ENCODE results near the gene ARPC1A. TPM values are rescaled to one million over a fixed set of nuclear protein-coding genes. Genes with fewer than 3 reads are reported as not detected.
A peak's percentile ranks its signal among the peaks of the same experiment; 100 is the strongest.

The ARPC1A gene
- polyA plus RNA-seq, 1 of the 3 experiments (the other 2 are of a cell fraction): 306 TPM

DNA sequence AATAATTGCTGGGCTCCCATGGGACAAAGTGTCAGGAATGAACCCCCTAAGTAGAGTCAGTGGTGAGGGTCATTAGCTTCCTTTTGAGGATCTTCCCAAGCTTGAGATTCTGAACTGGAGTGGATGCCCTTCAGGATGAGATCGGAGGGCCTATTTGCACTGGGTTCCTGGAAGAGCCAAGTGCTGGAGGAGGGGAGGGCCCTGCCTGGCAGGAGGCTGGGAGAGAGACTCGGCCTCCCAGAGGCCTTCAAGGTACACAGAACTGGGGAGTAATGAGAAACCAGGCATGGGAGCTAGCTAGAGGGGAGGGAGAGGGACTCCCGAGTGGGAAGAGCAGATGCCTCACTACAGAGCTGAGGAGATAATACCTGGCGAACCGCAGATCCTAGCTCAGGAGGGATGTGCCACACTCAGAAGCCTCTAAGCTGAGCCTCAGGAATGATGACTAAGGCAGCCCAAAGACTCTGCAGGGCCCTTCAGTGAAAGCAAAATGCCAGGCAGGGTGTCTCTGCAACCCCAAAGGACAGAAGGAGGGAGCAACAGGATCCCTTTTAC lies 73.3 kb downstream of the ARPC1A start:
- Histone ChIP-seq H2AFZ (ENCODE audit: low read depth) (no peak overlapping the region), H4K20me1 (ENCODE audit: insufficient read depth) (peaks cover 61% of the 10 kb centered on the region), H3K9me2 (no peaks in the 10 kb centered on the region), H3K79me2 (ENCODE audit: insufficient read depth) (peaks cover 28% of the 10 kb centered on the region), H3K27me3 (ENCODE audit: insufficient read depth) (no peaks in the 10 kb centered on the region), H3K27ac (ENCODE audit: low read depth in 2 of 2, low read length in 1 of 2) (peak overlapping the region in 1 of 2 experiments; percentile 21; a peak in 1 of 4 replicates), H3K4me2 (no peak overlapping the region), H3K4me3 (ENCODE audit: low read depth in 2 of 2, low read length in 1 of 2) (no peak overlapping the region), H3F3A (replicated peaks; ENCODE audit: insufficient read depth) (peaks cover 61% of the 10 kb centered on the region), H3K9ac (no peak overlapping the region), H3K9me3 (no peaks in the 10 kb centered on the region), H3K4me1 (ENCODE audit: control insufficient read depth in 1 of 2, insufficient read depth in 2 of 2, low read depth in 1 of 2, low read length in 1 of 2) (peaks cover 0 to 5% of the 10 kb centered on the region in 2 experiments; a peak in 1 of 4 replicates), H3K36me3 (replicated peaks in 1 of 2; ENCODE audit: control insufficient read depth in 1 of 2, insufficient read depth in 2 of 2, low read length in 1 of 2) (peaks cover 55 to 74% of the 10 kb centered on the region in 2 experiments)
- WGBS (ENCODE audit: low lambda C conversion rate): 86% methylated on average over 5 of the region's 5 CpGs
- DNase-seq: no peak
- TF ChIP-seq, protein P1, sequence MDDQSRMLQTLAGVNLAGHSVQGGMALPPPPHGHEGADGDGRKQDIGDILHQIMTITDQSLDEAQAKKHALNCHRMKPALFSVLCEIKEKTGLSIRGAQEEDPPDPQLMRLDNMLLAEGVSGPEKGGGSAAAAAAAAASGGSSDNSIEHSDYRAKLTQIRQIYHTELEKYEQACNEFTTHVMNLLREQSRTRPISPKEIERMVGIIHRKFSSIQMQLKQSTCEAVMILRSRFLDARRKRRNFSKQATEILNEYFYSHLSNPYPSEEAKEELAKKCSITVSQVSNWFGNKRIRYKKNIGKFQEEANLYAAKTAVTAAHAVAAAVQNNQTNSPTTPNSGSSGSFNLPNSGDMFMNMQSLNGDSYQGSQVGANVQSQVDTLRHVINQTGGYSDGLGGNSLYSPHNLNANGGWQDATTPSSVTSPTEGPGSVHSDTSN (IDR thresholded peaks at IDR 0.05): no peak
- TF ChIP-seq MXI1 (IDR thresholded peaks at IDR 0.05; ENCODE audit: low read depth, low read length) (no peak), EZH2phosphoT487 (IDR thresholded peaks at IDR 0.05; ENCODE audit: borderline replicate concordance, low read depth) (no peak), POLR2AphosphoS5 (IDR thresholded peaks at IDR 0.05; ENCODE audit: low read depth, low read length) (0 out of 2 replicates have a peak, but pooled peaks have one; percentile 14), FOSL2 (IDR thresholded peaks at IDR 0.05; ENCODE audit: borderline replicate concordance, low read depth) (no peak), SMC3 (IDR thresholded peaks at IDR 0.05; ENCODE audit: low read depth, low read length) (no peak), ELF1 (IDR thresholded peaks at IDR 0.05) (peak; percentile 15; the same call in 1 of the 2 replicates), EP300 (IDR thresholded peaks at IDR 0.05; ENCODE audit: borderline replicate concordance in 1 of 2, low read depth in 1 of 2, low read length in 1 of 2) (no peak), RAD21 (IDR thresholded peaks at IDR 0.05; ENCODE audit: low read length) (no peak), NFIC (IDR thresholded peaks at IDR 0.05; ENCODE audit: borderline replicate concordance) (no peak), FOXJ3 (CRISPR knock-in tag; IDR thresholded peaks at IDR 0.05) (no peak)
- TF ChIP-seq, protein P2, sequence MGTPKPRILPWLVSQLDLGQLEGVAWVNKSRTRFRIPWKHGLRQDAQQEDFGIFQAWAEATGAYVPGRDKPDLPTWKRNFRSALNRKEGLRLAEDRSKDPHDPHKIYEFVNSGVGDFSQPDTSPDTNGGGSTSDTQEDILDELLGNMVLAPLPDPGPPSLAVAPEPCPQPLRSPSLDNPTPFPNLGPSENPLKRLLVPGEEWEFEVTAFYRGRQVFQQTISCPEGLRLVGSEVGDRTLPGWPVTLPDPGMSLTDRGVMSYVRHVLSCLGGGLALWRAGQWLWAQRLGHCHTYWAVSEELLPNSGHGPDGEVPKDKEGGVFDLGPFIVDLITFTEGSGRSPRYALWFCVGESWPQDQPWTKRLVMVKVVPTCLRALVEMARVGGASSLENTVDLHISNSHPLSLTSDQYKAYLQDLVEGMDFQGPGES (IDR thresholded peaks at IDR 0.05; ENCODE audit: low read depth, low read length): no peak
- TF ChIP-seq, protein P3, sequence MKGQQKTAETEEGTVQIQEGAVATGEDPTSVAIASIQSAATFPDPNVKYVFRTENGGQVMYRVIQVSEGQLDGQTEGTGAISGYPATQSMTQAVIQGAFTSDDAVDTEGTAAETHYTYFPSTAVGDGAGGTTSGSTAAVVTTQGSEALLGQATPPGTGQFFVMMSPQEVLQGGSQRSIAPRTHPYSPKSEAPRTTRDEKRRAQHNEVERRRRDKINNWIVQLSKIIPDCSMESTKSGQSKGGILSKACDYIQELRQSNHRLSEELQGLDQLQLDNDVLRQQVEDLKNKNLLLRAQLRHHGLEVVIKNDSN (IDR thresholded peaks at IDR 0.05; ENCODE audit: borderline replicate concordance, low read depth): no peak
- ChIA-PET CTCF (interaction anchor here (2.8 to 3.2 kb wide), 2 partner anchors 9 to 16 kb away, joined by 10 to 16 read pairs; partner anchors contain the start of genes BUD31 and PDAP1), POLR2A (interaction anchor here (10.2 kb wide), 1 partner anchor 8 kb away, joined by 102 read pairs; the partner anchor contains the start of genes BUD31 and PDAP1)

DNA sequence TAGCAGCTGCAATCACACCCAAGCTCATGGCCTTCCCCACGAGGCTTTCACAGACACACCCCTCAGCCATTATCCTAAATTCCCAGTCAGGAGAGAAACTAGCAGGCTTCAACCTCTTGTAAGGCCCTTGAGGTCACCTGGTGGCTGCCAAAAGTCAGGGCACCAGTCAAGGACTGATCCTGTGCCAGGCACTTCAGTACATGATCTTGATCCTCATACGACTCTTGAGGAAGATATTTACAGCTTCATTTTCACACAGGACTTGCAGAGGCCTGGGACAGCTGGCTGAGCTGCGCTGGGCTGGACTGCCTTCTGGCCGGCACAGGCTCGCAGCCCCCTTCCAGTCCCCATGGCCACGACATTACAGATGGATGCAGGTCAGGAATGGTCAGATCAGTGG lies 73.9 kb downstream of the ARPC1A start:
- H3K9ac ChIP-seq: no peak overlapping the region
- 79% methylated on average over 5 of the region's 6 CpGs for WGBS (ENCODE audit: low lambda C conversion rate)
- H3K4me3 ChIP-seq (ENCODE audit: low read depth in 2 of 2, low read length in 1 of 2): no peak overlapping the region
- H3F3A ChIP-seq (replicated peaks; ENCODE audit: insufficient read depth): peaks cover 56% of the 10 kb centered on the region
- CTCF ChIA-PET: interaction anchor here (2.8 to 3.2 kb wide), 2 partner anchors 9 to 16 kb away, joined by 10 to 16 read pairs; partner anchors contain the start of genes BUD31 and PDAP1
- H4K20me1 ChIP-seq (ENCODE audit: insufficient read depth): peaks cover 61% of the 10 kb centered on the region
- TF ChIP-seq RXRA (IDR thresholded peaks at IDR 0.05; ENCODE audit: borderline replicate concordance, low read depth): no peak
- TF ChIP-seq, protein P4, sequence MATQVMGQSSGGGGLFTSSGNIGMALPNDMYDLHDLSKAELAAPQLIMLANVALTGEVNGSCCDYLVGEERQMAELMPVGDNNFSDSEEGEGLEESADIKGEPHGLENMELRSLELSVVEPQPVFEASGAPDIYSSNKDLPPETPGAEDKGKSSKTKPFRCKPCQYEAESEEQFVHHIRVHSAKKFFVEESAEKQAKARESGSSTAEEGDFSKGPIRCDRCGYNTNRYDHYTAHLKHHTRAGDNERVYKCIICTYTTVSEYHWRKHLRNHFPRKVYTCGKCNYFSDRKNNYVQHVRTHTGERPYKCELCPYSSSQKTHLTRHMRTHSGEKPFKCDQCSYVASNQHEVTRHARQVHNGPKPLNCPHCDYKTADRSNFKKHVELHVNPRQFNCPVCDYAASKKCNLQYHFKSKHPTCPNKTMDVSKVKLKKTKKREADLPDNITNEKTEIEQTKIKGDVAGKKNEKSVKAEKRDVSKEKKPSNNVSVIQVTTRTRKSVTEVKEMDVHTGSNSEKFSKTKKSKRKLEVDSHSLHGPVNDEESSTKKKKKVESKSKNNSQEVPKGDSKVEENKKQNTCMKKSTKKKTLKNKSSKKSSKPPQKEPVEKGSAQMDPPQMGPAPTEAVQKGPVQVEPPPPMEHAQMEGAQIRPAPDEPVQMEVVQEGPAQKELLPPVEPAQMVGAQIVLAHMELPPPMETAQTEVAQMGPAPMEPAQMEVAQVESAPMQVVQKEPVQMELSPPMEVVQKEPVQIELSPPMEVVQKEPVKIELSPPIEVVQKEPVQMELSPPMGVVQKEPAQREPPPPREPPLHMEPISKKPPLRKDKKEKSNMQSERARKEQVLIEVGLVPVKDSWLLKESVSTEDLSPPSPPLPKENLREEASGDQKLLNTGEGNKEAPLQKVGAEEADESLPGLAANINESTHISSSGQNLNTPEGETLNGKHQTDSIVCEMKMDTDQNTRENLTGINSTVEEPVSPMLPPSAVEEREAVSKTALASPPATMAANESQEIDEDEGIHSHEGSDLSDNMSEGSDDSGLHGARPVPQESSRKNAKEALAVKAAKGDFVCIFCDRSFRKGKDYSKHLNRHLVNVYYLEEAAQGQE (IDR thresholded peaks at IDR 0.05; ENCODE audit: low read depth, low read length): no peak
- TF ChIP-seq SIN3A (IDR thresholded peaks at IDR 0.05; ENCODE audit: borderline replicate concordance, low read depth, low read length): peak; percentile 14; the same call in 1 of the 2 replicates
- no peak for TF ChIP-seq TEAD4 (IDR thresholded peaks at IDR 0.05; ENCODE audit: borderline replicate concordance, insufficient read depth)
- TF ChIP-seq, protein P1 (IDR thresholded peaks at IDR 0.05): no peak
- TF ChIP-seq POLR2AphosphoS5 (IDR thresholded peaks at IDR 0.05; ENCODE audit: low read depth, low read length): no peak
- H3K4me1 ChIP-seq (ENCODE audit: control insufficient read depth in 1 of 2, insufficient read depth in 2 of 2, low read depth in 1 of 2, low read length in 1 of 2): peaks cover 0 to 5% of the 10 kb centered on the region in 2 experiments; a peak in 1 of 4 replicates
- H3K27me3 ChIP-seq (ENCODE audit: insufficient read depth): no peaks in the 10 kb centered on the region
- no peak overlapping the region for H3K27ac ChIP-seq (ENCODE audit: low read depth in 2 of 2, low read length in 1 of 2)
- peaks cover 56 to 74% of the 10 kb centered on the region in 2 experiments for H3K36me3 ChIP-seq (replicated peaks in 1 of 2; ENCODE audit: control insufficient read depth in 1 of 2, insufficient read depth in 2 of 2, low read length in 1 of 2)
- no peak for DNase-seq
- peaks cover 34% of the 10 kb centered on the region for H3K79me2 ChIP-seq (ENCODE audit: insufficient read depth)
- no peak overlapping the region for H3K4me2 ChIP-seq
- H2AFZ ChIP-seq (ENCODE audit: low read depth): no peak overlapping the region
- POLR2A ChIA-PET: interaction anchor here (10.2 kb wide), 1 partner anchor 8 kb away, joined by 102 read pairs; the partner anchor contains the start of genes BUD31 and PDAP1
- H3K9me2 ChIP-seq: no peaks in the 10 kb centered on the region
- no peaks in the 10 kb centered on the region for H3K9me3 ChIP-seq

Data from SK-N-SH (cell line).